ENCODE data around the gene NOC3L. TPM values are rescaled to one million over a fixed set of nuclear protein-coding genes. Genes with fewer than 3 reads are reported as not detected.

The NOC3L gene
- total RNA-seq, 1 experiment from 2014 or later = 41.2 TPM

GRCh38 chr10:94403380-94404213, 40.9 kb upstream of the NOC3L start:
- in situ Hi-C loops (cut with HindIII; ENCODE audit: low pct_unique_long_range_greater_than_20kb, low sequenced_read_pairs) = no loop called here
- H3K27ac ChIP-seq (ENCODE audit: low read length) = peak overlapping the region; percentile 84
- intact Hi-C loops (cut with micrococcal nuclease; ENCODE audit: unreplicated experiment) = loop anchor here (2.0 kb wide), 1 partner anchor 41 kb away; the partner anchor contains the start of gene NOC3L

GRCh38 chr10:94402843-94403379, 40.2 kb upstream of the NOC3L start:
- Histone ChIP-seq H3K4me3 (ENCODE audit: low read depth in 2 of 2, low read length in 2 of 2) (peak overlapping the region; percentile 71 to 79), H3K4me1 (ENCODE audit: control insufficient read depth, insufficient read depth, low read length) (peaks cover 32% of the 10 kb centered on the region), H3K27ac (ENCODE audit: low read length) (peak overlapping the region; percentile 92), H3K27me3 (ENCODE audit: control insufficient read depth, insufficient read depth, low read length) (no peaks in the 10 kb centered on the region), H3K36me3 (ENCODE audit: control insufficient read depth, insufficient read depth, low read length) (no peaks in the 10 kb centered on the region), H3K9me3 (ENCODE audit: control insufficient read depth, insufficient read depth, low read depth, low read length) (no peaks in the 10 kb centered on the region)
- TF ChIP-seq REST (IDR thresholded peaks at IDR 0.05; ENCODE audit: insufficient read depth in 1 of 2, low read depth in 2 of 2, low read length in 1 of 2) = no peak
- no peak for TF ChIP-seq SIN3A (IDR thresholded peaks at IDR 0.05; ENCODE audit: borderline replicate concordance, insufficient read depth, low read depth, low read length)
- TF ChIP-seq POLR2AphosphoS5 (IDR thresholded peaks at IDR 0.05; ENCODE audit: low read depth, low read length) = no peak
- TF ChIP-seq TCF7L2 (IDR thresholded peaks at IDR 0.05; ENCODE audit: low read depth, low read length) = no peak
- TF ChIP-seq CTCF (IDR thresholded peaks at IDR 0.05) = no peak
- ChIA-PET POLR2A (interaction anchor here (0.6 kb wide), 1 partner anchor 24 kb away, joined by 8 read pairs; no protein-coding TSS in a partner anchor), CTCF (interaction anchor here (1.2 to 1.3 kb wide), 2 partner anchors 41 to 83 kb away, joined by 3 to 6 read pairs; no protein-coding TSS in a partner anchor)
- intact Hi-C loops (cut with micrococcal nuclease; ENCODE audit: unreplicated experiment) (loop anchor here (2.0 kb wide), 1 partner anchor 40 kb away; the partner anchor contains the start of gene NOC3L), in situ Hi-C loops (cut with HindIII; ENCODE audit: low pct_unique_long_range_greater_than_20kb, low sequenced_read_pairs) (no loop called here)
- DNase-seq (ENCODE audit: low read depth, low spot score) (no peak), ATAC-seq (no peak; the same call in none of the 2 replicates)
- no TSS peak for BruUV-seq (replicated peaks)

More at GRCh38 chr10:94403380-94404213, 40.9 kb upstream of the NOC3L start:
- Histone ChIP-seq H3K36me3 (ENCODE audit: control insufficient read depth, insufficient read depth, low read length) (no peaks in the 10 kb centered on the region), H3K4me3 (ENCODE audit: low read depth in 2 of 2, low read length in 2 of 2) (peak overlapping the region; percentile 71 to 79), H3K9me3 (ENCODE audit: control insufficient read depth, insufficient read depth, low read depth, low read length) (no peaks in the 10 kb centered on the region), H3K4me1 (ENCODE audit: control insufficient read depth, insufficient read depth, low read length) (peaks cover 34% of the 10 kb centered on the region), H3K27me3 (ENCODE audit: control insufficient read depth, insufficient read depth, low read length) (no peaks in the 10 kb centered on the region)
- no TSS peak for BruUV-seq (replicated peaks)
- CTCF ChIA-PET = interaction anchor here (1.2 to 1.3 kb wide), 2 partner anchors 40 to 84 kb away, joined by 3 to 6 read pairs; no protein-coding TSS in a partner anchor
- POLR2A ChIA-PET = no interaction called here
- DNase-seq (ENCODE audit: low read depth, low spot score) (no peak), ATAC-seq (peak; percentile 51)
- peak; percentile 62 for TF ChIP-seq SIN3A (IDR thresholded peaks at IDR 0.05; ENCODE audit: borderline replicate concordance, insufficient read depth, low read depth, low read length)
- TF ChIP-seq POLR2AphosphoS5 (IDR thresholded peaks at IDR 0.05; ENCODE audit: low read depth, low read length) = no peak
- no peak for TF ChIP-seq TCF7L2 (IDR thresholded peaks at IDR 0.05; ENCODE audit: low read depth, low read length)
- TF ChIP-seq REST (IDR thresholded peaks at IDR 0.05; ENCODE audit: insufficient read depth in 1 of 2, low read depth in 2 of 2, low read length in 1 of 2) = no peak
